A673 (cell line): ENCODE data around the gene UPK3BL2. TPM values are rescaled to one million over a fixed set of nuclear protein-coding genes. Genes with fewer than 3 reads are reported as not detected.
"Not testable (repeated sequence)": the region's sequence is repeated elsewhere in the genome, so short reads cannot be mapped to it uniquely, and the experiment has no call there.

Source experiments
- BruUV-seq: library from RNA; stranded (reverse); fragments of 400-500 nt; replicated peaks from 2 replicates; lab custom pipeline; 2021; lab: Mats Ljungman, UMichigan
- CTCF ChIA-PET: fragments of 300-600 bp; sonication (Branson Sonifier 250); formaldehyde crosslinking; loops from one replicate; lab custom pipeline; 2022; ENCODE audit warnings: antibody characterized with exemption; lab: Charles Lee
- POLR2A ChIA-PET: fragments of 300-600 bp; sonication (Branson Sonifier 250); formaldehyde crosslinking; loops from one replicate; lab custom pipeline; 2022; ENCODE audit warnings: antibody characterized with exemption; ENCODE audit not compliant: low non-redundant PET; lab: Charles Lee
- DNase-seq: peaks from one replicate; pipeline ENCODE4 v3.0.0-alpha.2; 2015; ENCODE audit warnings: low spot score
- H3K27ac ChIP-seq: fragments of 200-600 bp; sonication (generic); 2 replicates; pipeline ENCODE4 v1.5.1; 2016; ENCODE audit warnings: mixed run types, low read depth, mild to moderate bottlenecking, mixed read lengths, antibody characterized with exemption, low read length; ENCODE audit not compliant: poor library complexity, severe bottlenecking
- H3K27me3 ChIP-seq: fragments of 200-600 bp; sonication (generic); replicated peaks from 2 replicates; pipeline ENCODE4 v1.6.1; 2017; ENCODE audit warnings: mixed run types, low read depth, mild to moderate bottlenecking, mixed read lengths, antibody characterized with exemption, low read length; ENCODE audit not compliant: insufficient read depth, poor library complexity
- H3K36me3 ChIP-seq: fragments of 200-600 bp; sonication (generic); 2 replicates; pipeline ENCODE4 v1.6.1; 2016; ENCODE audit warnings: mixed run types, mild to moderate bottlenecking, mixed read lengths, antibody characterized with exemption, low read length; ENCODE audit not compliant: insufficient read depth, poor library complexity, severe bottlenecking
- H3K4me1 ChIP-seq: fragments of 200-600 bp; sonication (generic); 2 replicates; pipeline ENCODE4 v1.6.1; 2017; ENCODE audit warnings: mixed run types, mild to moderate bottlenecking, mixed read lengths, antibody characterized with exemption, low read length; ENCODE audit not compliant: insufficient read depth, poor library complexity, severe bottlenecking
- H3K4me3 ChIP-seq: fragments of 200-600 bp; sonication (generic); 2 replicates; pipeline ENCODE4 v1.5.1; 2016; ENCODE audit warnings: low read depth, mixed run types, mild to moderate bottlenecking, mixed read lengths, low read length; ENCODE audit not compliant: poor library complexity, severe bottlenecking
- H3K9me3 ChIP-seq: fragments of 200-600 bp; sonication (generic); 2 replicates; pipeline ENCODE4 v1.6.1; 2016; ENCODE audit warnings: mixed run types, low read depth, mild to moderate bottlenecking, mixed read lengths, antibody characterized with exemption, low read length; ENCODE audit not compliant: poor library complexity, severe bottlenecking
- intact Hi-C: fragments of 100-400 bp; cut with micrococcal nuclease; formaldehyde crosslinking; loops from one replicate; pipeline ENCODE4 v1.10.0; 2022; ENCODE audit not compliant: unreplicated experiment
- total RNA-seq: library from RNA; stranded (reverse); gene quantifications from 2 replicates; pipeline ENCODE4 v1.2.3, GENCODE V29; 2021

The UPK3BL2 gene
- total RNA-seq, 1 experiment from 2014 or later: 4.3 TPM

GRCh38 chr7:102490529-102491075 lies 52.9 kb downstream of the UPK3BL2 start:
- H3K4me3 ChIP-seq, H3K4me1 ChIP-seq, H3K36me3 ChIP-seq, CTCF ChIA-PET, BruUV-seq, DNase-seq, H3K9me3 ChIP-seq, H3K27me3 ChIP-seq, POLR2A ChIA-PET, H3K27ac ChIP-seq, intact Hi-C loops: not testable (repeated sequence)

Other genes starting within 250 kb of the UPK3BL2 start
- not detected in 2 replicates for gene SPDYE6, start 187.3 kb downstream of the UPK3BL2 start, total RNA-seq
- gene PRKRIP1, start 147.3 kb downstream of the UPK3BL2 start, total RNA-seq: 24.9 and 30.8 TPM in 2 replicates
- 35.2 and 37.0 TPM in 2 replicates for gene ORAI2, start 110.1 kb downstream of the UPK3BL2 start, total RNA-seq
- gene ALKBH4, start 78.8 kb downstream of the UPK3BL2 start, total RNA-seq: 17.0 and 17.7 TPM in 2 replicates
- 43.8 and 48.5 TPM in 2 replicates for gene LRWD1, start 78.7 kb downstream of the UPK3BL2 start, total RNA-seq
- gene POLR2J, start 64.8 kb downstream of the UPK3BL2 start, total RNA-seq: 52.2 and 60.9 TPM in 2 replicates
- 1.8 and 4.6 TPM in 2 replicates for gene RASA4B, start 25.9 kb downstream of the UPK3BL2 start, total RNA-seq
- not detected in 2 replicates for gene SPDYE2, start 7.5 kb upstream of the UPK3BL2 start, total RNA-seq
- gene POLR2J3, start 28.9 kb upstream of the UPK3BL2 start, total RNA-seq: 22.2 and 23.3 TPM in 2 replicates
- gene RASA4, start 73.1 kb upstream of the UPK3BL2 start, total RNA-seq: 9.2 and 13.8 TPM in 2 replicates
- gene UPK3BL1, start 99.1 kb upstream of the UPK3BL2 start, total RNA-seq: 10.4 and 11.4 TPM in 2 replicates
- gene SPDYE2B, start 106.6 kb upstream of the UPK3BL2 start, total RNA-seq: not detected in 2 replicates
- 5.2 and 7.2 TPM in 2 replicates for gene POLR2J2, start 128.0 kb upstream of the UPK3BL2 start, total RNA-seq
- gene FAM185A, start 205.3 kb upstream of the UPK3BL2 start, total RNA-seq: 4.6 and 6.7 TPM in 2 replicates